K562 (cell line): ENCODE results near the gene ERMP1. TPM values are rescaled to one million over a fixed set of nuclear protein-coding genes. Genes with fewer than 3 reads are reported as not detected.

Experiments used
- E2F3 ChIP-seq: fragments of 250-450 bp; sonication (Bioruptor Pico); IDR thresholded peaks from 2 replicates; pipeline ENCODE4 v1.4.0; 2020; ENCODE audit warnings: mild to moderate bottlenecking
- MIER1 ChIP-seq: fragments of 450-650 bp; IDR thresholded peaks from 2 replicates; pipeline ENCODE4 v1.6.1; 2016; ENCODE audit warnings: antibody characterized with exemption, mild to moderate bottlenecking, low read depth
- SNIP1 ChIP-seq: fragments of 450-650 bp; IDR thresholded peaks from 2 replicates; pipeline ENCODE4 v1.7.1; 2017; ENCODE audit warnings: low read depth, mild to moderate bottlenecking
- TBP ChIP-seq: optimal IDR thresholded peaks from 2 replicates; pipeline ENCODE3; 2011; ENCODE audit warnings: low read depth, low read length, improper control_type of control experiment
- ZNF3 ChIP-seq: fragments of 250-450 bp; sonication (Bioruptor Pico); IDR thresholded peaks from 2 replicates; pipeline ENCODE4 v1.5.0; 2021; ENCODE audit warnings: mild to moderate bottlenecking, moderate library complexity
- polyA plus RNA-seq, 8 experiments: library from polyadenylated mRNA; depleted of rRNA in 4 of 8; stranded (reverse) in 5 of 8; unstranded in 3 of 8; fragments of >200 nt; fragmentation: Nextera tagmentation in 2 of 8; fragmentation: Illumina TruSeq in 1 of 8; extraction: Ambion mirVana in 2 of 8; extraction: Trizol in 1 of 8; gene quantifications; 2 replicates each; pipeline versions ENCODE4 v1.2.1 to v1.2.3, GENCODE V29; 2011 to 2014; ENCODE audit warnings: inconsistent platforms in 1 of 8, missing spikeins in 1 of 8
- total RNA-seq, 7 experiments: library from RNA; depleted of rRNA in 6 of 7; stranded (reverse); fragments of >200 nt in 6 of 7; fragmentation: Illumina TruSeq in 2 of 7; extraction: Trizol in 2 of 7; gene quantifications; 2 replicates each; pipeline versions ENCODE4 v1.2.1 to v1.2.3, GENCODE V29; 2011 to 2021; ENCODE audit warnings: low replicate concordance in 1 of 7
- TF ChIP-seq, protein P1 (sequence below): fragments of 450-650 bp; IDR thresholded peaks from 2 replicates; pipeline ENCODE4 v1.6.1; 2016; ENCODE audit warnings: mild to moderate bottlenecking, moderate library complexity
- TF ChIP-seq, protein P2 (sequence below), 3 experiments: fragments of 200-800 bp in 1 of 3; fragments of 250-450 bp in 1 of 3; fragments of 450-650 bp in 1 of 3; sonication (Bioruptor Pico) in 1 of 3; sonication (Bioruptor generic) in 1 of 3; formaldehyde crosslinking in 1 of 3; IDR thresholded peaks; 2 replicates each; pipeline versions ENCODE4 v1.6.1 to v1.8.0; 2016 to 2022; ENCODE audit warnings: mild to moderate bottlenecking in 2 of 3, missing genetic modification characterization in 2 of 3, missing compliant biosample characterization in 1 of 3, moderate library complexity in 1 of 3
- TF ChIP-seq, protein P3 (sequence below): fragments of 250-450 bp; sonication (Bioruptor Pico); IDR thresholded peaks from 2 replicates; pipeline ENCODE4 v1.5.0; 2021; ENCODE audit warnings: mild to moderate bottlenecking, moderate library complexity

The ERMP1 gene
- total and polyA plus RNA-seq, 9 of the 15 experiments (the other 6 are each of a cell fraction or from before 2014, with no cell fraction given) = 2.5 to 26.3 (median 12.6) TPM

DNA sequence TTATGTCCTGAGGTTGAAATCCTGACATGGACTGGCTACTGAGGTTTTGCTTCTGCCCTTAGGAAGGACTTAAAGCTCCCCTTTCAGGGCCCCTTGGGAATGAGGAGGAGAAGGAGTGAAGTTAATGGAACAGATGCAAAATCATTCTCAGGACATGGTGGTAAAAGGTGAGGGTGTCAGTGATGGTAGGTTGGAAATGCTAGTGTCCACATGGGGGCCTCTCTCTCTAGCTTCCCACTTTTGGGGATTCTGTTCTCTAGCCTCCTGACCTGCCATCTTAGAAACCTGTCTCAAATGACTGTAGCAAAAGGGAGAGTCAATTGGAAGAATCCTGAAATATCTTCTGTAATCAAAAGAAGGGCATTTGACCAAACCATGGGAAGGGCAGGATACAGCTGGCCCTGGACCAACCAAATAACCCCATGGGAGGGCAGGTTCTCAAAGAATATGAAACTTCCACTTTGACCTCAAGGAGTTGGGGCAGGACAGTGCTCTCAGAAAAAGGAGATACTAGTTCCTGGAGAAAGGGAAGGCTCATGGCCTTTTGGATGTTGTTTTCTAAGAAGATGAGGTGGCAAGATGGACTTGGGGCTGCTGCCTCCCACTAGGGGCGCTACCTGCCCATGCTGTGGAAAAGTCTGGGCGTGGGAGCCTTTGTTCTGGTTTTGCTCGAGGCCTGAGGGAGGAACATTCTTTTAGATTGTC is 36.5 kb upstream of the ERMP1 start (continued):
- TF ChIP-seq, protein P1, sequence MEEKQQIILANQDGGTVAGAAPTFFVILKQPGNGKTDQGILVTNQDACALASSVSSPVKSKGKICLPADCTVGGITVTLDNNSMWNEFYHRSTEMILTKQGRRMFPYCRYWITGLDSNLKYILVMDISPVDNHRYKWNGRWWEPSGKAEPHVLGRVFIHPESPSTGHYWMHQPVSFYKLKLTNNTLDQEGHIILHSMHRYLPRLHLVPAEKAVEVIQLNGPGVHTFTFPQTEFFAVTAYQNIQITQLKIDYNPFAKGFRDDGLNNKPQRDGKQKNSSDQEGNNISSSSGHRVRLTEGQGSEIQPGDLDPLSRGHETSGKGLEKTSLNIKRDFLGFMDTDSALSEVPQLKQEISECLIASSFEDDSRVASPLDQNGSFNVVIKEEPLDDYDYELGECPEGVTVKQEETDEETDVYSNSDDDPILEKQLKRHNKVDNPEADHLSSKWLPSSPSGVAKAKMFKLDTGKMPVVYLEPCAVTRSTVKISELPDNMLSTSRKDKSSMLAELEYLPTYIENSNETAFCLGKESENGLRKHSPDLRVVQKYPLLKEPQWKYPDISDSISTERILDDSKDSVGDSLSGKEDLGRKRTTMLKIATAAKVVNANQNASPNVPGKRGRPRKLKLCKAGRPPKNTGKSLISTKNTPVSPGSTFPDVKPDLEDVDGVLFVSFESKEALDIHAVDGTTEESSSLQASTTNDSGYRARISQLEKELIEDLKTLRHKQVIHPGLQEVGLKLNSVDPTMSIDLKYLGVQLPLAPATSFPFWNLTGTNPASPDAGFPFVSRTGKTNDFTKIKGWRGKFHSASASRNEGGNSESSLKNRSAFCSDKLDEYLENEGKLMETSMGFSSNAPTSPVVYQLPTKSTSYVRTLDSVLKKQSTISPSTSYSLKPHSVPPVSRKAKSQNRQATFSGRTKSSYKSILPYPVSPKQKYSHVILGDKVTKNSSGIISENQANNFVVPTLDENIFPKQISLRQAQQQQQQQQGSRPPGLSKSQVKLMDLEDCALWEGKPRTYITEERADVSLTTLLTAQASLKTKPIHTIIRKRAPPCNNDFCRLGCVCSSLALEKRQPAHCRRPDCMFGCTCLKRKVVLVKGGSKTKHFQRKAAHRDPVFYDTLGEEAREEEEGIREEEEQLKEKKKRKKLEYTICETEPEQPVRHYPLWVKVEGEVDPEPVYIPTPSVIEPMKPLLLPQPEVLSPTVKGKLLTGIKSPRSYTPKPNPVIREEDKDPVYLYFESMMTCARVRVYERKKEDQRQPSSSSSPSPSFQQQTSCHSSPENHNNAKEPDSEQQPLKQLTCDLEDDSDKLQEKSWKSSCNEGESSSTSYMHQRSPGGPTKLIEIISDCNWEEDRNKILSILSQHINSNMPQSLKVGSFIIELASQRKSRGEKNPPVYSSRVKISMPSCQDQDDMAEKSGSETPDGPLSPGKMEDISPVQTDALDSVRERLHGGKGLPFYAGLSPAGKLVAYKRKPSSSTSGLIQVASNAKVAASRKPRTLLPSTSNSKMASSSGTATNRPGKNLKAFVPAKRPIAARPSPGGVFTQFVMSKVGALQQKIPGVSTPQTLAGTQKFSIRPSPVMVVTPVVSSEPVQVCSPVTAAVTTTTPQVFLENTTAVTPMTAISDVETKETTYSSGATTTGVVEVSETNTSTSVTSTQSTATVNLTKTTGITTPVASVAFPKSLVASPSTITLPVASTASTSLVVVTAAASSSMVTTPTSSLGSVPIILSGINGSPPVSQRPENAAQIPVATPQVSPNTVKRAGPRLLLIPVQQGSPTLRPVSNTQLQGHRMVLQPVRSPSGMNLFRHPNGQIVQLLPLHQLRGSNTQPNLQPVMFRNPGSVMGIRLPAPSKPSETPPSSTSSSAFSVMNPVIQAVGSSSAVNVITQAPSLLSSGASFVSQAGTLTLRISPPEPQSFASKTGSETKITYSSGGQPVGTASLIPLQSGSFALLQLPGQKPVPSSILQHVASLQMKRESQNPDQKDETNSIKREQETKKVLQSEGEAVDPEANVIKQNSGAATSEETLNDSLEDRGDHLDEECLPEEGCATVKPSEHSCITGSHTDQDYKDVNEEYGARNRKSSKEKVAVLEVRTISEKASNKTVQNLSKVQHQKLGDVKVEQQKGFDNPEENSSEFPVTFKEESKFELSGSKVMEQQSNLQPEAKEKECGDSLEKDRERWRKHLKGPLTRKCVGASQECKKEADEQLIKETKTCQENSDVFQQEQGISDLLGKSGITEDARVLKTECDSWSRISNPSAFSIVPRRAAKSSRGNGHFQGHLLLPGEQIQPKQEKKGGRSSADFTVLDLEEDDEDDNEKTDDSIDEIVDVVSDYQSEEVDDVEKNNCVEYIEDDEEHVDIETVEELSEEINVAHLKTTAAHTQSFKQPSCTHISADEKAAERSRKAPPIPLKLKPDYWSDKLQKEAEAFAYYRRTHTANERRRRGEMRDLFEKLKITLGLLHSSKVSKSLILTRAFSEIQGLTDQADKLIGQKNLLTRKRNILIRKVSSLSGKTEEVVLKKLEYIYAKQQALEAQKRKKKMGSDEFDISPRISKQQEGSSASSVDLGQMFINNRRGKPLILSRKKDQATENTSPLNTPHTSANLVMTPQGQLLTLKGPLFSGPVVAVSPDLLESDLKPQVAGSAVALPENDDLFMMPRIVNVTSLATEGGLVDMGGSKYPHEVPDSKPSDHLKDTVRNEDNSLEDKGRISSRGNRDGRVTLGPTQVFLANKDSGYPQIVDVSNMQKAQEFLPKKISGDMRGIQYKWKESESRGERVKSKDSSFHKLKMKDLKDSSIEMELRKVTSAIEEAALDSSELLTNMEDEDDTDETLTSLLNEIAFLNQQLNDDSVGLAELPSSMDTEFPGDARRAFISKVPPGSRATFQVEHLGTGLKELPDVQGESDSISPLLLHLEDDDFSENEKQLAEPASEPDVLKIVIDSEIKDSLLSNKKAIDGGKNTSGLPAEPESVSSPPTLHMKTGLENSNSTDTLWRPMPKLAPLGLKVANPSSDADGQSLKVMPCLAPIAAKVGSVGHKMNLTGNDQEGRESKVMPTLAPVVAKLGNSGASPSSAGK = peak; percentile 87
- TF ChIP-seq SNIP1 = no peak
- TF ChIP-seq, protein P2, sequence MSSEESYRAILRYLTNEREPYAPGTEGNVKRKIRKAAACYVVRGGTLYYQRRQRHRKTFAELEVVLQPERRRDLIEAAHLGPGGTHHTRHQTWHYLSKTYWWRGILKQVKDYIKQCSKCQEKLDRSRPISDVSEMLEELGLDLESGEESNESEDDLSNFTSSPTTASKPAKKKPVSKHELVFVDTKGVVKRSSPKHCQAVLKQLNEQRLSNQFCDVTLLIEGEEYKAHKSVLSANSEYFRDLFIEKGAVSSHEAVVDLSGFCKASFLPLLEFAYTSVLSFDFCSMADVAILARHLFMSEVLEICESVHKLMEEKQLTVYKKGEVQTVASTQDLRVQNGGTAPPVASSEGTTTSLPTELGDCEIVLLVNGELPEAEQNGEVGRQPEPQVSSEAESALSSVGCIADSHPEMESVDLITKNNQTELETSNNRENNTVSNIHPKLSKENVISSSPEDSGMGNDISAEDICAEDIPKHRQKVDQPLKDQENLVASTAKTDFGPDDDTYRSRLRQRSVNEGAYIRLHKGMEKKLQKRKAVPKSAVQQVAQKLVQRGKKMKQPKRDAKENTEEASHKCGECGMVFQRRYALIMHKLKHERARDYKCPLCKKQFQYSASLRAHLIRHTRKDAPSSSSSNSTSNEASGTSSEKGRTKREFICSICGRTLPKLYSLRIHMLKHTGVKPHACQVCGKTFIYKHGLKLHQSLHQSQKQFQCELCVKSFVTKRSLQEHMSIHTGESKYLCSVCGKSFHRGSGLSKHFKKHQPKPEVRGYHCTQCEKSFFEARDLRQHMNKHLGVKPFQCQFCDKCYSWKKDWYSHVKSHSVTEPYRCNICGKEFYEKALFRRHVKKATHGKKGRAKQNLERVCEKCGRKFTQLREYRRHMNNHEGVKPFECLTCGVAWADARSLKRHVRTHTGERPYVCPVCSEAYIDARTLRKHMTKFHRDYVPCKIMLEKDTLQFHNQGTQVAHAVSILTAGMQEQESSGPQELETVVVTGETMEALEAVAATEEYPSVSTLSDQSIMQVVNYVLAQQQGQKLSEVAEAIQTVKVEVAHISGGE (CRISPR knock-in tag; IDR thresholded peaks at IDR 0.05) = no peak
- TF ChIP-seq, protein P3, sequence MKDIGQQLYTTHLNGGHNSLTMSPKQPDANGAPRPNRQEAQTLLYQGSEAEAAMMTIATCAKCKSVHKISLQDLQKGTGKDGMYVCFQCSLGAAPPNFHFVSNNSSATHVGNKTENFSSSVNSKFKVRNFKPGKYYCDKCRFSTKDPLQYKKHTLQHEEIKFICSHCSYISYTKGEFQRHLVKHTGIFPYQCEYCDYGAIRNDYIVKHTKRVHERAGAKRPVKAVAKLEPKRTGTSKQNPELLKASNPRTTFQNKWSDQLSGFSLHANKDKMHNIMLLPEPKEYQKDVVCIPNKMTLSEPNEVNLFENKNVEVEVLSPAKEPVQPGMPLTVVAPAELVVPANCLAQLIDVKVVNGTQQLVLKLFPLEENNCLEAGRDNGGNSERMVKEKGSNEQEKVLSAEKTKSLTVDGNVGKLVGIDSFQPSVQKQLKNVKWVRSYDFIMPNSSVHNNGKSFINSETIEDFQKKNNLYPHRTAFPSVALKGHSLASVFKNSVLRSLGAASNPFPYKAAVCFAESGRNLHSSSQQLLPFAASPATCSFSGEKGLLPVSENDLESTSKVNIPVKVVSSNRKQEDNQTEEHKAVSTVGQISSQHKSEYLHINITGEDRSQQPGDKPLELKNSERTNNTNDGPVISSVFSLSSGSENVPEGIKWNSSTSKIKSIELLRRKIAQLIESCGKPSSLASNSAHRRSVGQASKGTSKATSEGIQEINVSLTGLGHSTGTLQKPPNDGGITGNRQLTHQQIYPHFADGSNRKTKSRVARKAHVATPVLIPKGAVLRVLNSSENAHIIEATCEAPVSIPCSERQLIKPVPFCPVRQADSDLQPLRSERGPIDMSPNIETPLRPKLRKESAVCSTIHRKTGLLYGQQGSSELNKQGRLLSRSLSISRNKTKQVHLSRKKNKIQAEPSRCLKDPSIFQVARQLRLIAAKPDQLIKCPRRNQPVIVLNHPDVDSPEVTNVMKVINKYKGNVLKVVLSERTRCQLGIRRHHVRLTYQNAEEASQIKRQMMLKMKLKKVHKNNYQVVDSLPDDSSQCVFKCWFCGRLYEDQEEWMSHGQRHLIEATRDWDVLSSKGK (CRISPR knock-in tag) = no peak
- no peak for TF ChIP-seq ZNF3 (CRISPR knock-in tag)
- TF ChIP-seq MIER1 = no peak
- no peak for TF ChIP-seq E2F3 (CRISPR knock-in tag)
- TF ChIP-seq TBP = no peak
